HEK293T (cell line): Measurements from ENCODE around the gene FMNL1.

Experiments used
- CTCF ChIA-PET: fragments of 350-600 bp; formaldehyde crosslinking; extraction: SDS; loops from one replicate; lab custom pipeline; 2021; ENCODE audit warnings: antibody characterized with exemption, inconsistent platforms; lab: Yijun Ruan, JAX
- POLR2A ChIA-PET: fragments of 350-600 bp; formaldehyde crosslinking; extraction: SDS; loops from one replicate; lab custom pipeline; 2020; ENCODE audit warnings: antibody characterized with exemption, inconsistent platforms; lab: Yijun Ruan, JAX
- DNase-seq: peaks from one replicate; pipeline ENCODE4 v3.0.0; 2012; ENCODE audit warnings: mixed read lengths; ENCODE audit errors: extremely low spot score
- ARNT ChIP-seq: fragments of 450-650 bp; IDR thresholded peaks from 2 replicates; pipeline ENCODE4 v1.6.1; 2017; ENCODE audit warnings: mild to moderate bottlenecking
- BHLHE40 ChIP-seq: fragments of 450-650 bp; IDR thresholded peaks from 2 replicates; pipeline ENCODE4 v1.6.1; 2016; ENCODE audit warnings: mild to moderate bottlenecking, moderate library complexity, borderline replicate concordance
- CTBP1 ChIP-seq: fragments of 450-650 bp; IDR thresholded peaks from 2 replicates; pipeline ENCODE4 v1.6.1; 2016; ENCODE audit warnings: borderline replicate concordance
- ELF4 ChIP-seq: fragments of 450-650 bp; IDR thresholded peaks from 2 replicates; pipeline ENCODE4 v1.6.1; 2017; ENCODE audit warnings: antibody characterized with exemption
- FOXA1 ChIP-seq: fragments of 450-650 bp; IDR thresholded peaks from 2 replicates; pipeline ENCODE4 v1.6.1; 2016; ENCODE audit warnings: mild to moderate bottlenecking
- FOXK2 ChIP-seq: fragments of 450-650 bp; IDR thresholded peaks from 2 replicates; pipeline ENCODE4 v1.6.1; 2016; ENCODE audit warnings: mild to moderate bottlenecking
- FOXM1 ChIP-seq: fragments of 450-650 bp; IDR thresholded peaks from 2 replicates; pipeline ENCODE4 v1.6.1; 2017; ENCODE audit warnings: mild to moderate bottlenecking, borderline replicate concordance
- HDGF ChIP-seq: fragments of 450-650 bp; IDR thresholded peaks from 2 replicates; pipeline ENCODE4 v1.6.1; 2017; ENCODE audit warnings: antibody characterized with exemption, borderline replicate concordance
- L3MBTL2 ChIP-seq: fragments of 450-650 bp; conservative IDR thresholded peaks from 2 replicates; pipeline ENCODE4 v1.6.1; 2016; ENCODE audit warnings: mild to moderate bottlenecking
- LEF1 ChIP-seq: fragments of 450-650 bp; IDR thresholded peaks from 2 replicates; pipeline ENCODE4 v1.6.1; 2017; ENCODE audit warnings: mild to moderate bottlenecking, borderline replicate concordance
- NFRKB ChIP-seq: fragments of 450-650 bp; IDR thresholded peaks from 2 replicates; pipeline ENCODE4 v1.6.1; 2016; ENCODE audit warnings: mild to moderate bottlenecking, moderate library complexity
- SP1 ChIP-seq: fragments of 450-650 bp; IDR thresholded peaks from 2 replicates; pipeline ENCODE4 v1.6.1; 2017
- SUZ12 ChIP-seq: fragments of 450-650 bp; IDR thresholded peaks from 2 replicates; pipeline ENCODE4 v1.6.1; 2016; ENCODE audit warnings: mild to moderate bottlenecking
- TARDBP ChIP-seq: fragments of 450-650 bp; IDR thresholded peaks from 2 replicates; pipeline ENCODE4 v1.6.1; 2016
- ZNF384 ChIP-seq: fragments of 450-650 bp; IDR thresholded peaks from 2 replicates; pipeline ENCODE4 v1.6.1; 2016
- TF ChIP-seq, protein P1 (sequence below): fragments of 450-650 bp; IDR thresholded peaks from 2 replicates; pipeline ENCODE4 v1.6.1; 2016

FMNL1 gene

DNA sequence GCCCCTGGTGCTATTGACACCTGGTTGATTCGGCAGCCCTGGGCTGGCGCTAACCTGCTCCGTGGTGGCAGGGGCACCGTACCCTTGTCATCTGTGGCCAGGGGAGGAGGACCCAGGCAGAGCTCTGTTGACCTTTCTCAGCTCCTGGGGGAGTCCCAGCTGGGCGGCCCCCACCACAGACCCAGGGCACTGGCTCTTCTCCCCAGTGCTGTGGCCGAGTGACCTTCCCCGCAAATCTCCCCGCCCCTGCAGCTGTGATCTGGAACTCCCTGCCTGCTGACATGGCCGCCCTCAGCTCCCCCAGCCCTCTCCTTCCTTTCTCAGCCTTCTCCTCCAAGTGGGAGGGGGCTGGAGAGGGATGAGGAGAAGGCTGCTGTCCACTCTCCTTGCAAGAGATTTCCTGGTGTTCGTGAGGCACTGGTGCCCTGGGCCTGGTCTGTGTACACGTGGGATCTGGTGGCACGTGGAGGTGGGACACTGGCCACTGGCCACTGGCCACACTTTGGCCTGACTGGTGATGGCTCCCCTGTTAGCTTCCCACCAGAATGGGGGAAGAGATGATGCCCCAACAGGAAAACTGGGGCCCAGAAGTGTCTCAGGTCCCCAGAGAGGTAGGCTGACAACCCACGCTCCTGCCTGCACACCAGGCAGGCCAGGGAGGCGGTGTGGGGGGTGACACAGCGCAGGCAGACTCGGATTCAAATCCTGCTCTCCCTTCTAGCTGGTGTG is 8.2 kb downstream of the FMNL1 start:
- TF ChIP-seq SP1: no peak
- no peak for TF ChIP-seq BHLHE40
- TF ChIP-seq TARDBP: no peak
- no peak for TF ChIP-seq CTBP1
- no peak for TF ChIP-seq ARNT
- TF ChIP-seq FOXM1: no peak
- TF ChIP-seq NFRKB: no peak
- TF ChIP-seq, protein P1, sequence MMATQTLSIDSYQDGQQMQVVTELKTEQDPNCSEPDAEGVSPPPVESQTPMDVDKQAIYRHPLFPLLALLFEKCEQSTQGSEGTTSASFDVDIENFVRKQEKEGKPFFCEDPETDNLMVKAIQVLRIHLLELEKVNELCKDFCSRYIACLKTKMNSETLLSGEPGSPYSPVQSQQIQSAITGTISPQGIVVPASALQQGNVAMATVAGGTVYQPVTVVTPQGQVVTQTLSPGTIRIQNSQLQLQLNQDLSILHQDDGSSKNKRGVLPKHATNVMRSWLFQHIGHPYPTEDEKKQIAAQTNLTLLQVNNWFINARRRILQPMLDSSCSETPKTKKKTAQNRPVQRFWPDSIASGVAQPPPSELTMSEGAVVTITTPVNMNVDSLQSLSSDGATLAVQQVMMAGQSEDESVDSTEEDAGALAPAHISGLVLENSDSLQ: no peak
- no peak for TF ChIP-seq SUZ12
- TF ChIP-seq FOXK2: no peak
- no peak for TF ChIP-seq ZNF384
- no peak for TF ChIP-seq ELF4
- TF ChIP-seq L3MBTL2: no peak
- no peak for TF ChIP-seq LEF1
- no peak for TF ChIP-seq FOXA1
- TF ChIP-seq HDGF: no peak
- POLR2A ChIA-PET: interaction anchor here (0.5 to 2.7 kb wide), 4 partner anchors 11 to 82 kb away, joined by 3 to 9 read pairs (median 4); partner anchors contain the start of gene HEXIM1
- DNase-seq: no peak
- CTCF ChIA-PET: interaction anchor here (0.5 to 5.0 kb wide), 6 partner anchors 11 to 196 kb away, joined by 3 to 30 read pairs (median 3); partner anchors contain the start of gene ACBD4

DNA sequence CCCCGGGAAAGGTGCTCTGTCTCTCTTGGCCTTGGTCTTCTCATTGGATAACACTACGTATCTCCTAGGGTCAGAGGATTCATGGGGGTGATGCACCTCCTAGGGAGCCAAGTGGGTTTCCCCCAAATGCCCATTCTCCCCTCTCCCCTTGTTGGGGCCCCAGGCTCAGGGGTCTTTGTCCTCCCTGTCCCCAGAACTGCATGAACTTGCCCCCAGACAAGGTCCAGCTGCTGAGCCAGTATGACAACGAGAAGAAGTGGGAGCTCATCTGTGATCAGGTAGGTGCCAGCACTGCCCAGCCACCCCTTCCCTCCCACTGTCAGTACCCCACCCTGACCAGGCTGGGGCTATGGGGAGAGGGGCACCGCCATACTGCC is 8.7 kb downstream of the FMNL1 start:
- ChIA-PET POLR2A (interaction anchor here (0.5 to 2.7 kb wide), 5 partner anchors 11 to 83 kb away, joined by 3 to 9 read pairs (median 3); partner anchors contain the start of gene HEXIM1), CTCF (interaction anchor here (0.6 to 5.0 kb wide), 5 partner anchors 11 to 165 kb away, joined by 3 to 30 read pairs (median 8); partner anchors contain the start of gene ACBD4)

DNA sequence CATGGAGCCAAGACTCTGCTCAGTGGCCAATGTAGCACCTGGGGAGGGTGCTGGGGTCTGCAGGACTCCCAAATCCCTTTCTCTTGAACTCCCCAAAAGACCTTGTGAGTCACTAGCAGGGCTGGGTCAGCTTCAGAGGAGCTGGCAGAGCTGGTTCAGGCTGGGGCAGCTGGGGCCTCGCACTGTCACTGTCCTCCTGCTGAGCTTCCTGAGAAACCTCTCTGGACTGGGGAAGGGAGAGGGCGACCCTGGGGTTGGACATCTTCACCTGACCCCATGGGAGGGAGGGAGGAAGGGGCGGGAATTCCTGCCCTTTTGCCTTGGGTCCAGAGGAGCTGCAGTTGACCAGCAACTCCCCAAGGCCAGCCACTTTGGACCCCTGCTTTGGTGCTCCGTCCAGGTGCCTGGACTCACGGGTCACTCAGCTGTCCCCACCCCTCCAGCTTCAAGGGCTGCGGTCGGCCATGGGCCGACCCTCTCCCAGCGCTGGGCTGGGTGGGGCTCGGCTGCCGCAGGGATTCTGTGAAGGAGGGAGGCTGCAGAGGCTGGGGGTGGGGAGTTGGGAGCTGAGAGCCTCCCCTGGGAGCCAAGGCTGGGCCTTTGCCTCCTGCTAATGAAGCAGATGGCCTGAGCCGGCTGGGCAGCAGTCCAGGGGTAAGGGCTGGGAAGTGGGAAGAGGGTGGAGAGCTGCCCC is 9.2 kb downstream of the FMNL1 start:
- TF ChIP-seq NFRKB (no peak), HDGF (no peak), BHLHE40 (no peak), LEF1 (no peak), FOXA1 (no peak), TARDBP (no peak), FOXM1 (no peak), FOXK2 (no peak), ELF4 (no peak), L3MBTL2 (no peak), SP1 (no peak), ARNT (no peak), SUZ12 (no peak), CTBP1 (no peak), ZNF384 (no peak)
- TF ChIP-seq, protein P1: no peak
- no peak for DNase-seq
- ChIA-PET CTCF (interaction anchor here (0.6 to 5.0 kb wide), 10 partner anchors 8 to 819 kb away, joined by 3 to 30 read pairs (median 4); partner anchors contain the start of genes ACBD4 and FMNL1), POLR2A (interaction anchor here (0.9 to 2.7 kb wide), 4 partner anchors 12 to 83 kb away, joined by 3 to 9 read pairs (median 3); no protein-coding TSS in a partner anchor)

More for the DNA sequence above, 8.7 kb downstream of the FMNL1 start:
- TF ChIP-seq FOXM1: no peak
- no peak for TF ChIP-seq FOXK2
- no peak for TF ChIP-seq ZNF384
- TF ChIP-seq NFRKB: no peak
- TF ChIP-seq L3MBTL2: no peak
- no peak for TF ChIP-seq ELF4
- TF ChIP-seq BHLHE40: no peak
- TF ChIP-seq SUZ12: no peak
- TF ChIP-seq CTBP1: no peak
- no peak for TF ChIP-seq TARDBP
- TF ChIP-seq HDGF: no peak
- no peak for TF ChIP-seq FOXA1
- no peak for DNase-seq

DNA sequence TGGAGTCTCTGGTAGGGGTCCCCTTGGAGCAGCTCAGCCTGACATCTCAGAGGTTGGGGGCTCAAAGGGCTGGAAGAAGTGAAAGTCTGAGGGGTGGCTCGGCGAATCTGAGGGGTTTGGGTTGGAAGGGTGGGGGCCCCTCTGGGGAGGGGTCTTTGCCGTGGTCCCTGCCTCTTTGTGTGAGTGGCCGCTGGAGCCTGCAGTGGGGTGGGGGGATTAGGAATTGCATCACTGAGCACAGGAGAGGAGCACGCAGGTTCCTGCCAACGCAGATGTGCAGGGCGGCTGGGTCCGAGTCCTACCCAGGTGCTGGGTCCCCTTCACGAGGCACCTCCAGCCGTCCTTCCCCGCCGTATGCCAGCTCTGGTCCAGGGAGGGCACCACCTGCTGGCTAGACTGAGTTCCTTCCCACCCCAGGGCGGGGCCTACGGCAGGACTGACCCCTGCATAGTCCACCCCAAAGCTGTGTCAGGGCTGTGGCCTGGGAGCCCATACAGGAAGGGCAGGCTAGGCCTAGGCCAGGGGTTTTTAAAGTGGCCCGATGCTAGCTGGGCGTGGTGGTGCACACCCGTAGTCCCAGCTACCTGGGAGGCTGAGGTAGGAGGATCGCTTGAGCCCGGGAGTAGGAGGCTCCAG is 9.9 kb downstream of the FMNL1 start:
- ChIA-PET POLR2A (interaction anchor here (0.7 to 2.7 kb wide), 5 partner anchors 13 to 84 kb away, joined by 3 to 9 read pairs (median 3); partner anchors contain the start of genes HEXIM1 and HEXIM2), CTCF (interaction anchor here (0.6 to 5.0 kb wide), 10 partner anchors 9 to 820 kb away, joined by 3 to 30 read pairs (median 4); partner anchors contain the start of genes ACBD4 and FMNL1)
- TF ChIP-seq FOXM1: no peak
- no peak for TF ChIP-seq L3MBTL2
- TF ChIP-seq, protein P1: no peak
- no peak for TF ChIP-seq LEF1
- no peak for TF ChIP-seq SP1
- no peak for TF ChIP-seq BHLHE40
- no peak for TF ChIP-seq FOXA1
- no peak for TF ChIP-seq SUZ12
- DNase-seq: peak; percentile 51
